ENCODE data around the gene PXN.

PXN gene

DNA sequence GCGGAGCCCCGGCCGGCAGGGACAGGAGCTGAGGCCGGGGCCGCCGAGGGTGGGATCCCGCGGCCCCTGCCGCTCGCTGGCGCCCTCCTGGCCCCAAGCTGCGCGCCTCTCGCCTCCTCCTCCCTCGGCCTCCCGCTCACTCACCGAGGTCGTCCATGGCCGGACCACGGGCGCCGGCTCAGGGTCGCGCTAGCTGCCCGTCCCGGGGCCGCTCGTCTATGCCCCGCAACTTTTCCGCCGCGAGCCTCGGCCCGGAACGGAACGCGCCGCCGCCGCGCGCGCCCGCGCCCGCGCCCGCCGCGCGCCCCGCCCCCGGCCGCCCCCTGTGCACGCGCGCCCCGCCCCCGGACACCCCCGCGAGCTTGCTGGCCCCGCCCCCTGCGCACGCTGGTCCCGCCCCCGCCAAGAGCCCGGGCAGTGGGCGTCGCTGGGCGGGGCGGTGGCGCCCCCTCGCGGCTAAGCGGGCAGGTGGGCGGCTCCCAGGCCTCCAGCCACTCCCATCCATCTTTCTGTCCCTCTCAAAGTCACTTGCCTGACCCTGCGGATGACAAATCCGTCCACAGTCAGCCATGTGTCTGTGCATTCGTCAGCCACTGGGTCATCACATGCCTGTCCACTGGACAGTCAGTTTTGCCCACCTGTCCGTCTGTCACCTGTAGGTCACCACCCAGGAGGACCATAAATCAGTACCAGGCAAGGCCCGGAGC, at the start of gene PXN:
Gene PXN (minus strand): TSS at position 258 of the 707 bp plus-strand sequence. CDS start 101 bp downstream, at position 157.
- DNase-seq (ENCODE audit: low read depth in 2 of 2): peak; percentile 90

DNA sequence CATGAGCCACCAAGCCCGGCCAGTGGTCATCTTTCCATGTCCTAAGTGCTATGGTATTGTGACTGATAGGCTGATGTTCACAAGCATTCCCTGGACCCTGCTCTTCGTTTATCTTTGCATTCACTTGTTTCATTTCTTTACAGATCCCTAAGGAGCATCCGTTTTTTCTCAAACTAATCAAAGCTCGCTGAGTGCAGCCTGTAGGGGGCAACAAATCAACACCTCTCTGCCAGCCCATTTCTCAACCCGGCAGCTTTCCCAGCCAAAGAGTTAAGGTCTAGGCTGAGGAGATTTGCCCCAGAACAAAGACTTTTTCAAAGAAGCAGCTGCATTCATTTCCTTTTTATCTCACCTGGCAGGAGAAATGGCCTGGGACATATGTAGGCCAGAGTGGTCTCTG, 48.7 kb upstream of the PXN start:
- no peak for DNase-seq (ENCODE audit: low read depth in 2 of 2)

- peak; percentile 85 to 86 for DNase-seq (ENCODE audit: low read depth in 2 of 2)
Measured at GRCh38 chr12:120301962-120302815, 36.7 kb upstream of the PXN start, which contains the start of gene SIRT4. Gene SIRT4, plus strand, starts transcription at chr12:120302321. Its CDS starts 1,241 bp downstream, at chr12:120303562.

- DNase-seq (ENCODE audit: low read depth in 2 of 2): peak; percentile 61 to 71
Measured at GRCh38 chr12:120292661-120293531, 27.4 kb upstream of the PXN start, which contains the start of gene RNU4-1. Gene RNU4-1, minus strand, starts transcription at chr12:120293237.

GRCh38 chr12:120292411-120292660, 26.8 kb upstream of the PXN start:
- no peak for DNase-seq (ENCODE audit: low read depth in 2 of 2)

- no peak for DNase-seq (ENCODE audit: low read depth in 2 of 2)
Measured at GRCh38 chr12:120290609-120291305, 25.2 kb upstream of the PXN start.

DNA sequence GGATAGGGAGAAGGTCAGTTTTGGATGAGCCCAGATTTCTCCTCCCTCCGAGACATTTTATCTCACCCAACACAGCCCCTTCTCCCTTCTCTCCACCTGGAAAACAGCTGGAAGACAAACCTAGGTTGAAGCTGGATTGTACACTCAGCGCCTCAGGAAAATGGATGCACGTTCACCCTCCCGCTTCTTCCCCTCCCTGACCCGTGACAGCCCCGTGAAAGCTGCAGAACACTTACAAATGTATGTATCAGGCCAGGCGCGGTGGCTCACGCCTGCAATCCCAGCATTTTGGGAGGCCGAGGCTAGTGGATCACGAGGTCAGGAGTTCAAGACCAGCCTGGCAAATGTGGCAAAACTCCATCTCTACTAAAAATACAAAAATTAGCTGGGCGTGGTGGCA, 22.0 kb upstream of the PXN start:
- DNase-seq (ENCODE audit: low read depth in 2 of 2): no peak

- DNase-seq (ENCODE audit: low read depth in 2 of 2): no peak
Measured at GRCh38 chr12:120286768-120287490, 21.4 kb upstream of the PXN start.

- DNase-seq (ENCODE audit: low read depth in 2 of 2): no peak
Measured at GRCh38 chr12:120284381-120284780, 18.9 kb upstream of the PXN start.

DNA sequence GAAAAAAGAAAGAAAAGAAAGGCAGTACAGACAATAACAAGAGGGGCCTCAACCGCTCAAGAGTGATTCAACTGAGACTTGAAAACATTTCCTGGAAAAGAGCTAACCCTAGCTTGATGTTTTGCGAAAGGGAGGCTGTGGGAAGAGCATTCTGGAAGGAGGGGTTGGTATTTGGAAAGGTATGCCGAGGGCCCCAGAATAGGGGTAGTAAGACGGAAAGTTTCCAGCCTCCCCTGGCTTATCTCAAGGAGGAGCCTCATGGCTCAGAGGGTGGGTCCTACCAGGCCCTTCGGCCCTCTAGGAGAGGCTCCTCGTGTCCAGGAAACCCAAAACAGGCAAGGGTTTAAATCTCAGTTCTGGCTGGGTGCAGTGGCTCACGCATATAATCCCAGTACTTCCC, 17.8 kb upstream of the PXN start:
- no peak for DNase-seq (ENCODE audit: low read depth in 2 of 2)

DNA sequence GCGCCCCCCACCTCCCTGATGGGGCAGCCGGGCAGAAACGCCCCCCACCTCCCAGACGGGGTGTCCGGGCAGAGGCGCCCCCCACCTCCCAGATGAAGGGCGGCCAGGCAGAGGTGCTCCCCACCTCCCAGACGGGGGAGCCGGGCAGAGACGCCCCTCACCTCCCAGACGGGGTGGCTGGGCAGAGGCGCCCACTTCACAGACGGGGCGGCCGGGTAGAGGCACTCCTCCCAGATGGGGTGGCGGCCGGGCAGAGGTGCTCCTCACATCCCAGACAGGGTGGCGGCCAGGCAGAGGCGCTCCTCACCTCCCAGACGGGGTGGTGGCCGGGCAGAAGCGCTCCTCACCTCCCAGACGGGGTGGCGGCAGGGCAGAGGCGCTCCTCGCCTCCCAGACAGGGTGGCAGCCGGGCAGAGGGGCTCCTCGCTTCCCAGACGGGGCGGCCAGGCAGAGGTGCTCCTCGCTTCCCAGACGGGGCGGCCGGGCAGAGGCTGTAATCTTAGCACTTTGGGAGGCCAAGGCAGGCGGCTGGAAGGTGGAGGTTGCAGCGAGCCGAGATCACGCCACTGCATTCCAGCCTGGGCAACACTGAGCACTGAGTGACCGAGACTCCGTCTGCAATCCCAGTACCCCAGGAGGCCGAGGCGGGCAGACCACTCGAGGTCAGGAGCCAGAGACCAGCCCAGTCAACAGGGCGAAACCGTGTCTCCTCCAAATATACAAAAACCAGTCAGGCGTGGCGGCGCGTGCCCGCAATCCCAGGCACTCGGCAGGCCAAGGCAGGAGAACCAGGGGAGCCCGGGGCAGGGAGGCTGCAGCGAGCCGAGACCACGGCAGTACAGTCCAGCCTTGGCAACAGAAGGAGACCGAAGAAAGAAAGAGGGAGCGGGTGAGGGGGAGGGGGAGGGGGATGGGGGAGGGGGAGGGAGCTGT, 12.9 kb upstream of the PXN start:
- DNase-seq (ENCODE audit: low read depth in 2 of 2): no peak

DNA sequence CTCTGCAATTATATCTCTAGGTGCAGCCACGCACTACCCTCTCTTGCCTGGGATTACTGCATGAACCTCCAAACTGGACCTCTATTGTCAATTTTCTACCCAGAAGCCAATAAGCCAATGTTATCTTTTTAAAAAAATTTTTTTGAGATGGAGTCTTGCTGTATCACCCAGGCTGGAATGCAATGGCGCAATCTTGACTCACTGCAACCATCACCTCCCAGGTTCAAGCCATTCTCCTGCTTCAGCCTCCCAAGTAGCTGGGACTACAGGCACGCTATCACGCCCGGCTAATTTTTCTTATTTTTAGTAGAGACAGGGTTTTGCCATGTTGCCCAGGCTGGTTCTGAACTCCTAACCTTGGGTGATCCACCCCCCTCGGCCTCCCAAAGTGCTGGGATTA, 11.2 kb upstream of the PXN start:
- no peak for DNase-seq (ENCODE audit: low read depth in 2 of 2)

DNA sequence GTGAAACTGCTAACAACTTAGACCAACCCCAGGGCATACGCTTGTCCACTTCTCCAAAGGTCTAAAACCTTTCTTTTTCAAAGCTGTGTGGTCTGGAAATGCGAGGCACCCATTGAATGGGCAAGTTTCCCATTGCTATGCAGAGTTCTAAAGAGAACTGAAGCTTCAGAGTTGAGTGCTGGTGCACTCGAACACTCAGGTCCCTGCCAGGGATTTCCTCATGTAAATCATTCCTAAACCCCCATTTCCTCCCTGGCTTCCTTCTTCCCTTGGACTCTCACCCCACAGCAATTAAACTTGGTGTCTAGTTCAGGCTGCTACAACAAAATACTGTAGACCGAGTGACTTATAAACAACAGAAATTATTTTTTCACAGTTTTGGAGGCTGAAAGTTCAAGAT, 2.2 kb upstream of the PXN start:
- no peak for DNase-seq (ENCODE audit: low read depth in 2 of 2)

DNA sequence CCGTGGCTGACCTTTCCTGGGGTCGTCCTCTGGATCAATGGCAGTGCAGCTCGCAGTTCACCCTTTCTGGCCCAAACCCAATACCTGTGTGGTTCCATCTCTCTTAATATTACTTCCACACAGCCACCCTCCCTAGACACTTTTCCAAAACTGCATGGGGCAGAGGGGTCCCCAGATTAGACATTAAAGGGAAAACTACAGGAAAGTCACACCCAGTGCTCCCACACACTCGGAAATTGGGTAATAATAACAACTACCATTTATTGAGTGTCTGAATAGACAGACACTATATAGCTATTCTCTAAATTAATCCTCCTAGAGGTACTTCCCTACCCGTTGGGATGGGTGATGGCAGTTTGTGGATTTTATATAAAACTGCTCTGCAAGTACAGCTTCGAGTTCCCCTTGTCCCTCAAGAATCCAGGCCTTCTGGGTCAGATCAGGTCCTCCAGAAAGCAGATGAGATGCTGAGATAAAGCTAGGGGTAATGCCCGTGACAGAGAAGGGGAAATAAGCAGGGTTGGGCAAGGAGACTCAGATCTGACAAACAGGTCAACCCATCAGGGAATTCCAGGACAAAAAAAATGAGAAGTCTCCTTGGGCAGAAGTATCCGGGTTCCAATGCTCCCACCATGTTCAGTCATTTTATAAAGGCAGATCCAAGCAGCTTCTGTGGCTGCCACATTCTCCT, 795 bp upstream of the PXN start:
- no peak for DNase-seq (ENCODE audit: low read depth in 2 of 2)

- no peak for DNase-seq (ENCODE audit: low read depth in 2 of 2)
Measured at GRCh38 chr12:120264904-120265472, 542 bp downstream of the PXN start.

DNA sequence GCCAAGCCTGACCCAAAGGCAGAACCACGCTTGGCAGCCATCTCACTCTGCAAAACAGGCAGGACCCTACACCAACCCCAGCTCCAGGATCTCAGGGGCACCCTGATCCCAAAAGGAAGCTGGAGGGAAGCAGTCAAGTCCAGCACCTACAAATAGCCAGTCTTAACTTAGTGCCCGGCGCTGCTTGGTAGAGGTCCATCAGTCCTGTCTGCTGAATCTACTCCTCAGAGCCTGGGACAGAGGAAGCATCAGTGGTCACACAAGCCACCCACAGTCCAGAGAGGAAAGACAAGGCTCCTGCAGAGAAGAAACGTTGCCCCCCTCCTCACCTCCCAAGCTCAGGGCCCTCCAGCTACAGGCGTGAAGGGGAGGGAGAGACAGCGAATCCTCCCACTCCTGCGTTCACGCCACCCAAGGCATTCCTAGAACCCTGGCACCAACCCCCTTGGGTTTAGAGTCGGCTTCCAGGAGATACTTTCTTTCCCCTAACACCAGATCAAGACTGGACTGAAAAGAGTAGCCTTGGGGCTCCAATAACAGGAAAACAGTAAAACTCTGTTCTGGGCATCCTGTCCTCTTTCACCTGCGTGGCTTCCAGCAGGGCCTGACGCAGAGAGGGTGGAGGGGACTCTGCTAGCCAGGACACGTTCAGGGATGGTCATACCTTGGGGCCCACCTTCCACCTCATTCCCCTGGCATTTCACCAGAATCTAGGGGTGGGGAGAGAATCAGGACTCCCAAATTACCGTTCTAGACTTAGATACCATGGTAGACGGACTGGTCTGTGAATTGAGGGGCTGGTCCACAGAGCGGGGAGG, 1.2 kb downstream of the PXN start:
- no peak for DNase-seq (ENCODE audit: low read depth in 2 of 2)

DNA sequence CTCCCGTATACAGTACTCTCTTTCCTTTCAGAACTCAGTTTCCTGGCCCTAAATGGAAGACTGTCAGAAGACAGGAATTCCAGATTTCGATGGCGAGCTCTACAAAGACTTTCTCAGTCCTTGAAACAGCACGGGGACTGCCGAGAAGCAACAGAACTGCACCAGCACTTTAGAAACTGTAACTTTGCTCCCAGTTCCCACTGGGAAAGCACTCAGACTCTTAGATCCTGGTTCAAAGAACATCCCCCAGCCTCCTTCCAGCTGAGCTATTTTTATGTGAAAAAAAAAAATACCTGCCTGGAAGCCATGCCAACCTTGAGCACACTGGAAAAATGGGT, 1.8 kb downstream of the PXN start:
- DNase-seq (ENCODE audit: low read depth in 2 of 2): no peak

Measured in activated CD4-positive, alpha-beta T cell treated with anti-CD3 and anti-CD28 coated beads for 24 hours (primary cell).